GM21447 (cell line): ENCODE data around the gene IL6ST.
"Not testable (repeated sequence)": the region's sequence is repeated elsewhere in the genome, so short reads cannot be mapped to it uniquely, and the experiment has no call there.

Experiments used
- ATAC-seq: cut with Tn5 transposase; IDR thresholded peaks from one replicate; pipeline ENCODE4 v1.9.1; 2021; ENCODE audit not compliant: unreplicated experiment

IL6ST gene

GRCh38 chr5:55994495-55994997, at the start of gene IL6ST:
TSS of gene IL6ST (minus strand) at chr5:55994963. CDS start at chr5:55976278, 18,685 bp downstream.
- ATAC-seq, result peak; percentile 37

DNA sequence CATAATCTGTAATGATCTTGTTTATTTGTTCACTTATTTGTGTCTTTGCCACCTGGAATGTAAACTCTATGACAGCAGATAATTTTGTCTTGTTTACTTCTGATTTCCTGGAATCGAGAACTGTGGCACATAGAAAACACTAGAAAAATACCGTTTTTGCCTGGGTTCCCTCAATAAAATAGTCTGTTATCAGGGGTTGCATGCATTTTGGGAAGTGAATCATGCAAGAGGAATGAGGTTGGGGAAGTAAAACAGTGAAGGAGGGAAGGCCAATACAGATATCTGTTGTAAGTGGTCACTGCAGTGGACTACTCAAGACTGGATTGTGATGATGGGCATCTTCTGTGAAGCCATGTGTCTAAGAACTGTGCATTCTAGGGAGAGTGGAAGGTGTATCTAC, 45.2 kb upstream of the IL6ST start:
- no peak for ATAC-seq

GRCh38 chr5:56038206-56038605, 43.4 kb upstream of the IL6ST start:
- not testable (repeated sequence) for ATAC-seq

DNA sequence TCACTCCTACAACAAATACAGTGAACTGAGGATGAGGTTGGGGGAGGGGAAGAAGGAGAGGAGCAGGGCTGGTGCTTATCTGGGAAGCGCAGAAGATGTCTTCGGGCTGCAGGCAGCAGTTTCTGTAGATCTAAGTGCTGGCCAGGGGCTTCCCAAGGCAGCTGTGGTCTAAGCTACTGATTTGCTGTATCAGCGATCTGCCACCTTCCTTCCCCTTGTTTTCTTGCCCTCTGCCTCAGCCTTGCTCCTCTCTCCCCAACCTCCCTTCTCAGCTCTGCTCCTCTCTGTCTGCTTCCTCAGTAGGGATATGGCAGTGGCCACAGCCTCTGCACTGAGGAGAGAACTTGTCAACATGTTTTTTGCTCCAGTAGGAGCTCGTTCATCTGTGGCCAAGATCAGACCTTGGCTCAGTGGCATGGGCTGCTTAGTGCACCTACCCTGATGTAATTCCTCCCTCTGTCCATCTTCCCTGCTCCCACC, 42.8 kb upstream of the IL6ST start:
- no peak for ATAC-seq

GRCh38 chr5:56035394-56035793, 40.6 kb upstream of the IL6ST start:
- ATAC-seq, result not testable (repeated sequence)

DNA sequence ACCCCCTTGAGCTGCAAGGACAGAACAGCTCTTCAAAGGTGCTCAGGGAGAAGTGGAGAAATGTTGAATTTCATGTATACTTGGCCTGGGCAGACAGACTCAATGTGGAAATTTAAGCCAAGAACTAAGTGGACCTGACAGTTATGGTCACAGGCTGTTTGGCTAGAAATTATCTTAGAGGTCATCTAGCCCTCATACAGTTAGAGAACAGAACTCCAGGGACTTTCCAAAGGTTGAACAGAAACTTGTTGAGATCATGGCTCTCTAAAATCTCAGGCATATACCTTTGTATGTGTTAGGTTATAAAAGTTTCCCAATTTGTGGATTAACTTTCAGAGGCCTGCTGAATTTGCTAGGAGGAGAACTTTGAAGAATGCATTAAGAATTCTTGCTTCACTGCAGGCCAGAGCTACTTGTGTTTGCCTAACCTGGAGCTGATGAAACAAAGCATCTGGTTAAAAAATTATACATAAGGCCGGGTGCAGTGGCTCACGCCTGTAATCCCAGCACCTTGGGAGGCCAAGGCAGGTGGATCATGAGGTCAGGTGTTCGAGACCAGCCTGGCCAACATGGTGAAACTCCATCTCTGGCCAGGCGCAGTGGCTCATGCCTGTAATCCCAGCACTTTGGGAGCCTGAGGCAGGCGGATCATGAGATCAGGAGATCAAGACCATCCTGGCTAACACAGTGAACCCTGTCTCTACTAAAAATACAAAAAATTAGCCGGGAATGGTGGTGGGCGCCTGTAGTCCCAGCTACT, 35.3 kb upstream of the IL6ST start:
- not testable (repeated sequence) for ATAC-seq

DNA sequence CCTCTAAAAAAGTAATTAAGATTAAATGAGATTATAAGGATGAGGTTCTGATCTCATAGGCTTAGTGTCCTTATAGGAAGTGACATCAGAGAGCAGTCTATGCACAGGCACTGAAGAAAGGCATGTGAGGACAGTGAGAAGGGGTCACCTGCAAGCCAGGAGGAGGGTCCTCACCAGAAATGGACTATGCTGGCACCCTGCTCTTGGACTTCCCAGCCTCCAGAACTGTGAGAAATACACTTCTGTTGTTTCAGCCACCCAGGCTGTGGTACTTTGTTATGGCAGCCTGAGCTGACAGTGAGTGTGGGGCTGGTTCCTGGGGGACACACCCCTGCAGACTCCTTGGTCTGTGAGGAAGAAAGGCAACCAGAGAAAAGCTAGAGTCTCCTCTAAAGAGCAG, 34.7 kb upstream of the IL6ST start:
- ATAC-seq, result no peak

GRCh38 chr5:56028708-56029107, 33.9 kb upstream of the IL6ST start:
- ATAC-seq, result no peak

GRCh38 chr5:56026863-56027300, 32.1 kb upstream of the IL6ST start:
- peak; percentile 85 for ATAC-seq

- no peak for ATAC-seq
These were observed 30.6 kb upstream of the IL6ST start for GRCh38 chr5:56025151-56025885.

DNA sequence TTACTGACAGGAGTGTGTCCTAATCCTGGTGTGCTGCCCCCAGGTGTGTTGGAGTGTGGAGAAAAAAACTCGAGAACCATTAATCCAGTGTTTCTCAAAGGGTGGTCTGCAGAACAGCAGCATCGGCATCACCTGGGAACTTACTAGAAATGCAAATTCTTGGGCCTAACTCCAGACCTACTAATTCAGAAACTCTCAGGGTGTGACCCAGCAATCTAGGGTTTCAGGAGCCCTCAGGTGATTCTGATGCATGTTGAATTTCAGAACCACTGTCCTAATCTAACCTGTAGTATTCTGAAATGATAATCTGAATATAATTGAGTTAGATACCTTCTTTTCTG, 30.0 kb upstream of the IL6ST start:
- no peak for ATAC-seq

- ATAC-seq, result no peak
These were observed 28.5 kb upstream of the IL6ST start for GRCh38 chr5:56023296-56023695.

GRCh38 chr5:56019306-56020272, 24.8 kb upstream of the IL6ST start:
- no peak for ATAC-seq

- ATAC-seq, result no peak
These were observed 24.1 kb upstream of the IL6ST start for GRCh38 chr5:56018832-56019231.

DNA sequence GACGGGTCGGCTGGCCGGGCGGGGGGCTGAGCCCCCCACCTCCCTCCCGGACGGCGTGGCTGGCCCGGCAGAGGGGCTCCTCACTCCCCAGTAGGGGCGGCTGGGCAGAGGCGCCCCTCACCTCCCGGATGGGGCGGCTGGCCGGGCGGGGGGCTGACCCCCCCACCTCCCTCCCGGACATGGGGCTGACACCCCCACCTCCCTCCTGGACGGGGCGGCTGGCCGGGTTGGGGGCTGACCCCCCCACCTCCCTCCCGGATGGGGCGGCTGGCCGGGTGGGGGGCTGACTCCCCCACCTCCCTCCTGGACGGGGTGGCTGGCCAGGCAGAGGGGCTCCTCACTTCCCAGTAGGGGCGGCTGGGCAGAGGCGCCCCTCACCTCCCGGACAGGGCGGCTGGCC, 19.9 kb upstream of the IL6ST start:
- not testable (repeated sequence) for ATAC-seq

DNA sequence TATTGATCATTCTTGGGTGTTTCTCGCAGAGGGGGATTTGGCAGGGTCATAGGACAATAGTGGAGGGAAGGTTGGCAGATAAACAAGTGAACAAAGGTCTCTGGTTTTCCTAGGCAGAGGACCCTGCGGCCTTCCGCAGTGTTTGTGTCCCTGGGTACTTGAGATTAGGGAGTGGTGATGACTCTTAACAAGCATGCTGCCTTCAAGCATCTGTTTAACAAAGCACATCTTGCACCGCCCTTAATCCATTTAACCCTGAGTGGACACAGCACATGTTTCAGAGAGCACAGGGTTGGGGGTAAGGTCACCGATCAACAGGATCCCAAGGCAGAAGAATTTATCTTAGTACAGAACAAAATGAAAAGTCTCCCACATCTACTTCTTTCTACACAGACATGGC, 19.2 kb upstream of the IL6ST start:
- not testable (repeated sequence) for ATAC-seq

DNA sequence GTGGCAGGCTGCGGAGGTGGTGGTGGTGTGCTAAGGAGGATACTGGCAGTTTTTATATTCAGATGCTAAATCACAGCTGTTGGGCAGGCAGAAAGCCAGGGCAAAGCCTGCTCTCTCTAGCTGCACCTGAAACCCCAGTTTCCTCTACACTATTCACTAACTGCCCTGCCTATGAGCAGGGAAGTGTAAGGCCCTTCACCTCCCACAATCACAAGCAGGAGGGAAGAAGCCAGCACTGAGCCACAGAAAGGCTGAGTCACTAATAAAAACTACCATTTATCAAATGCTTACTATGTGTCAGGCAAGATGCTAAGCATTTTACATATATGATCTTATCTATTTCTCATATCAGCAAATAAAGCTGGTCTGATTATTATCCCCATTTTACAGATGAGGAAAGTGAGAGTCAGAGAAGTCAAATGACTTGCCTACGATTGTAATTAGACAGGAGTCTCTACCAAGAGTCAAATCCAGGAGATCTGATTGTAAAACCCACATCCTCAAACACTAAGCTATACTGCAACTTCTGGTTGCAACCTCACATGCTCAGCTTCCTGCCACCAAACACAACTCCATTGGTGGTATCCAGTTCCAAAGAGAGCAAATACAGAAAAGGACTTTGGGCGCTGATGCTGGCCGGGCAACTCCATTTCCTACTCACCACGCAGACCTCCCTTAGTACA, 17.7 kb upstream of the IL6ST start:
- ATAC-seq, result peak; percentile 93

- ATAC-seq, result peak; percentile 38
These were observed 17.1 kb upstream of the IL6ST start for GRCh38 chr5:56011835-56012234.

DNA sequence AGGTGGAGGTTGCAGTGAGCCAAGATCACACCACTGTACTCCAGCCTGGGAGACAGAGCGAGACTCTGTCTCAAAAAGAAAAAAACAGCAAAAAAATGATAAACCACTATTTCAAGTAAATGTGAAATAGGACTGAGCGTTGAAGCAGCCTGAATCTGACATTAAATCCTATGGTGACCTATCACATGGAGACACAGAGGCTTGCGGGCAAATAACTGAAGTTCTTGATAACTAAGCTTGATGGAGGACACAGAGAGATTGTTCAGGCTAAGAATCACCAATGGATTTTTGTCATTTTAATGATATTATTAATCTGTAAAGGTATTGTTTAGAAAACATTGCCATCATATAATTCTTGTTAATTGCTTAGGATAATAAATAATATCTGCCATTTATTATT, 15.7 kb upstream of the IL6ST start:
- ATAC-seq, result no peak

DNA sequence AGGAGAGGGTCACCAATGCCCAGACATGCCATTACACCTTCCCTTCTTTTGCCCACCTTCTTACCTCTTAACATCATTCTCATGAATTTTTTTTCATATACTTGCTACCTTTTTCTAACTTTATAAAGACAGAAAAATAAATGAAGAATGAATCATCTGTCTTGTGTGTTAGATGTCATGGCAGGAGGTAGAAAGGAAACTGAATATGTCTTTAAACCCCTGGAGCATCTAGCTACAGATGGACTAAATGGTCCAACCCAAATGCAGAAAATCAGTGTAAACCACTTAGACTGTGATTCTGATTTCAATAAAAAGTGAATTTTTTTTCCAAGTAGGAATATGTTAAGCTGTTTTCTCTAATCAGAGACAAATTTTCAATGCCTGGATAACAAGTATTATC, 11.8 kb upstream of the IL6ST start:
- no peak for ATAC-seq
